H9 (cell line): ENCODE results near the gene ASF1B. TPM values are rescaled to one million over a fixed set of nuclear protein-coding genes. Genes with fewer than 3 reads are reported as not detected.

ENCODE experiments used
- DNase-seq: peaks from one replicate; pipeline ENCODE4 v3.0.0-alpha.2; 2017
- H2AFZ ChIP-seq: one replicate; pipeline ENCODE4 v1.6.1; 2013; ENCODE audit warnings: mild to moderate bottlenecking, low read length, control low read depth, moderate library complexity
- H2AK5ac ChIP-seq: 2 replicates; pipeline ENCODE4 v1.6.1; 2013; ENCODE audit warnings: low read length, control low read depth, mixed read lengths; ENCODE audit not compliant: insufficient read length
- H2BK120ac ChIP-seq: one replicate; pipeline ENCODE4 v1.6.1; 2013; ENCODE audit warnings: low read depth, mild to moderate bottlenecking, low read length, control low read depth, inconsistent platforms; ENCODE audit not compliant: poor library complexity, severe bottlenecking
- H2BK12ac ChIP-seq: 2 replicates; pipeline ENCODE4 v1.6.1; 2013; ENCODE audit warnings: low read length, control low read depth, mixed read lengths, low read depth; ENCODE audit not compliant: insufficient read length
- H2BK15ac ChIP-seq: 2 replicates; pipeline ENCODE4 v1.6.1; 2013; ENCODE audit warnings: low read depth, low read length, control low read depth
- H2BK20ac ChIP-seq: one replicate; pipeline ENCODE4 v1.6.1; 2013; ENCODE audit warnings: low read depth, mild to moderate bottlenecking, low read length, control low read depth, inconsistent platforms; ENCODE audit not compliant: poor library complexity, severe bottlenecking
- H2BK5ac ChIP-seq: 2 replicates; pipeline ENCODE4 v1.6.1; 2013; ENCODE audit warnings: low read length, control low read depth, mixed read lengths; ENCODE audit not compliant: insufficient read length
- H3K14ac ChIP-seq: 2 replicates; pipeline ENCODE4 v1.6.1; 2013; ENCODE audit warnings: low read length, control low read depth; ENCODE audit not compliant: insufficient read depth
- H3K18ac ChIP-seq: 2 replicates; pipeline ENCODE4 v1.6.1; 2013; ENCODE audit warnings: low read depth, mild to moderate bottlenecking, mixed read lengths, low read length, control low read depth; ENCODE audit not compliant: insufficient read length
- H3K23ac ChIP-seq: 2 replicates; pipeline ENCODE4 v1.6.1; 2013; ENCODE audit warnings: low read length, control low read depth, mixed read lengths, low read depth; ENCODE audit not compliant: insufficient read length
- H3K23me2 ChIP-seq: 2 replicates; pipeline ENCODE4 v1.6.1; 2013; ENCODE audit warnings: low read depth, mild to moderate bottlenecking, mixed read lengths, low read length, control low read depth; ENCODE audit not compliant: insufficient read length, poor library complexity, severe bottlenecking
- H3K27ac ChIP-seq: 2 replicates; pipeline ENCODE4 v1.5.1; 2013; ENCODE audit warnings: low read length, control low read depth, mixed read lengths, low read depth; ENCODE audit not compliant: insufficient read length
- H3K27me3 ChIP-seq: 2 replicates; pipeline ENCODE4 v1.6.1; 2013; ENCODE audit warnings: low read length, control low read depth, inconsistent platforms; ENCODE audit not compliant: insufficient read depth
- H3K4ac ChIP-seq: 2 replicates; pipeline ENCODE4 v1.6.1; 2013; ENCODE audit warnings: low read depth, mild to moderate bottlenecking, control low read depth, inconsistent platforms, low read length, moderate library complexity
- H3K4me1 ChIP-seq: 2 replicates; pipeline ENCODE4 v1.6.1; 2013; ENCODE audit warnings: low read length, control low read depth, inconsistent platforms; ENCODE audit not compliant: insufficient read depth
- H3K4me2 ChIP-seq: 2 replicates; pipeline ENCODE4 v1.6.1; 2013; ENCODE audit warnings: low read length, control low read depth, mixed read lengths; ENCODE audit not compliant: insufficient read length, insufficient read depth
- H3K56ac ChIP-seq: 2 replicates; pipeline ENCODE4 v1.6.1; 2013; ENCODE audit warnings: low read depth, mild to moderate bottlenecking, mixed read lengths, low read length, control low read depth; ENCODE audit not compliant: insufficient read length
- H3K79me1 ChIP-seq: 2 replicates; pipeline ENCODE4 v1.6.1; 2013; ENCODE audit warnings: low read depth, mild to moderate bottlenecking, moderate library complexity, low read length, control low read depth, inconsistent platforms; ENCODE audit not compliant: insufficient read depth, poor library complexity, severe bottlenecking
- H3K79me2 ChIP-seq: 2 replicates; pipeline ENCODE4 v1.6.1; 2013; ENCODE audit warnings: low read length, control low read depth, inconsistent platforms; ENCODE audit not compliant: insufficient read depth
- H3K9ac ChIP-seq: 2 replicates; pipeline ENCODE4 v1.6.1; 2013; ENCODE audit warnings: low read length, control low read depth, mixed read lengths; ENCODE audit not compliant: insufficient read length; ENCODE audit errors: extremely low read depth
- H3K9me3 ChIP-seq: one replicate; pipeline ENCODE4 v1.6.1; 2013; ENCODE audit warnings: low read depth, low read length, inconsistent platforms; ENCODE audit not compliant: control insufficient read depth
- H3T11ph ChIP-seq: one replicate; pipeline ENCODE4 v1.6.1; 2013; ENCODE audit warnings: mild to moderate bottlenecking, low read length, control low read depth, inconsistent platforms
- H4K20me1 ChIP-seq: one replicate; pipeline ENCODE4 v1.6.1; 2013; ENCODE audit not compliant: control insufficient read depth, insufficient read length, insufficient read depth
- H4K5ac ChIP-seq: 2 replicates; pipeline ENCODE4 v1.6.1; 2013; ENCODE audit warnings: low read depth, mild to moderate bottlenecking, mixed read lengths, low read length, control low read depth; ENCODE audit not compliant: insufficient read length
- H4K8ac ChIP-seq: replicated peaks from 2 replicates; pipeline ENCODE4 v1.6.1; 2013; ENCODE audit warnings: low read length, control low read depth, mixed read lengths, low read depth; ENCODE audit not compliant: insufficient read length
- H4K91ac ChIP-seq: 2 replicates; pipeline ENCODE4 v1.6.1; 2013; ENCODE audit warnings: low read depth, mild to moderate bottlenecking, moderate library complexity, mixed read lengths, low read length, control low read depth; ENCODE audit not compliant: insufficient read length
- H3K27ac Mint-ChIP-seq, 3 experiments: 2 replicates in 2 of 3; 3 replicates in 1 of 3; pipeline ENCODE4 v1.8.0; 2020 to 2021; ENCODE audit warnings: mixed read lengths in 3 of 3, mild to moderate bottlenecking in 1 of 3, moderate library complexity in 1 of 3
- H3K27me3 Mint-ChIP-seq: 2 replicates; pipeline ENCODE4 v1.8.0; 2021; ENCODE audit warnings: low read depth, mild to moderate bottlenecking, moderate library complexity, mixed read lengths
- H3K36me3 Mint-ChIP-seq, 3 experiments: 2 replicates in 2 of 3; 3 replicates in 1 of 3; pipeline ENCODE4 v1.8.0; 2020 to 2021; ENCODE audit warnings: low read depth in 3 of 3, mixed read lengths in 3 of 3; ENCODE audit not compliant: insufficient read depth in 1 of 3
- H3K4me1 Mint-ChIP-seq, 2 experiments: 2 replicates each; pipeline ENCODE4 v1.8.0; 2020; ENCODE audit warnings: mixed read lengths in 2 of 2
- H3K4me3 Mint-ChIP-seq, 2 experiments: 2 replicates in 1 of 2; 3 replicates in 1 of 2; pipeline ENCODE4 v1.8.0; 2020 to 2021; ENCODE audit warnings: mild to moderate bottlenecking in 2 of 2, mixed read lengths in 2 of 2, moderate library complexity in 1 of 2
- H3K9me3 Mint-ChIP-seq, 2 experiments: 2 replicates in 1 of 2; 3 replicates in 1 of 2; pipeline ENCODE4 v1.8.0; 2020; ENCODE audit warnings: mild to moderate bottlenecking in 2 of 2, mixed read lengths in 2 of 2, moderate library complexity in 1 of 2
- CTCF ChIP-seq: fragments of 200-600 bp; sonication (generic); conservative IDR thresholded peaks from 3 replicates; pipeline ENCODE4 v1.8.0; 2021; ENCODE audit warnings: antibody characterized with exemption, mild to moderate bottlenecking
- WGBS: extraction: QIAGEN DNeasy Blood & Tissue Kit; methylation state at CpG from one replicate; pipeline ENCODE4 v1.1.7; 2013; ENCODE audit warnings: missing lambda C conversion rate, low lambda C conversion rate, mixed read lengths; ENCODE audit not compliant: insufficient read length; ENCODE audit errors: extremely low coverage; 5-methylcytosine and 5-hydroxymethylcytosine counted together
- total RNA-seq: library from RNA; stranded (reverse); gene quantifications from 2 replicates; pipeline ENCODE4 v1.2.1, GENCODE V29; 2021

ASF1B gene
- total RNA-seq, 1 experiment from 2014 or later, result 46.6 TPM

DNA sequence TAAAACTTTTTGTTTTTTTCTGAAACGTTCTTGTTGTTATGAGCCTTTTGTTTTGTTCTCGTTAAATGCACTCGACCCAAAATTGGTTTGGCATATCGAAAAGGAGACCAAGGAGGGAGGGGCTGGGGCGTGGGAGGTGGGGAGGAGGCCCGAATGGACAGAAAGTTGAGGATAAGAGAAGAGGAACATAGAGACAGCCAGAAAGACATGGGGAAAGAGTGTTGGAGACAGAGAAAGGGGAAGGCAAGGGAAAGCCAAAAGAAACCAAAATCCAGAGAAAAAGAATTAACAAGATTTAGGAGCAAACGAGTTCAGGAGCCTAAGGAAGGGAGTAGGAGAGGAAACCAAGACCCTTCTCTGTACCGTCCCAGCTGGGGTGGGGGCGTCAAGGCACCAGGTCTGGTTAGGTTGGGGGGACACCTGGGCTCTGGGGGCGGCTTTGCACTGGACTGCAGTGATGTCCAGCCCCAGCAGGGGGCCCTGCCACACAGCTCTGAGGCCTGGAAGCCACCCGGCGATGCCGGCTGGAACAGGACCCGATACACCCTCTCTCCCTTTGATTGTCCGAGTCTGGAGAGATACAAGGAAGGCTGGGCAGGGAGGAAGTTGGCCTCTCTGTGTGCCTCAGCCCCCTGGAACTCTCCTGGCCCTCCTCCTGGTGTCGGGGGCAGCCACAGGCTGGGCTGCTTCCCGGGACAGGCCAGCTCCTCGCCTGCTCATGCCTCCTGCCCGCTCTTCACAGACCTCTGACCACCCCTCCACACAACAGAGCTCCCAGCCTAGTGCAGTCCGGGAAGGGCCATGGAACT lies 11.6 kb upstream of the ASF1B start:
- Histone ChIP-seq H3K23ac (no peak overlapping the region), H2BK5ac (no peak overlapping the region), H3K23me2 (no peaks in the 10 kb centered on the region), H3K9me3 (no peaks in the 10 kb centered on the region), H3K27me3 (no peaks in the 10 kb centered on the region), H2BK20ac (no peak overlapping the region), H2BK120ac (no peak overlapping the region), H2BK15ac (no peak overlapping the region), H3K4ac (no peak overlapping the region), H3K56ac (no peak overlapping the region), H4K5ac (no peak overlapping the region), H4K8ac (no peak overlapping the region), H3K14ac (no peak overlapping the region), H3K4me2 (no peak overlapping the region), H2AK5ac (no peak overlapping the region), H3K79me1 (no peaks in the 10 kb centered on the region), H3K18ac (no peak overlapping the region), H3T11ph (no peak overlapping the region), H3K79me2 (no peaks in the 10 kb centered on the region), H3K9ac (no peak overlapping the region), H4K91ac (no peak overlapping the region), H2BK12ac (no peak overlapping the region), H3K27ac (no peak overlapping the region), H3K4me1 (no peaks in the 10 kb centered on the region), H4K20me1 (no peaks in the 10 kb centered on the region), H2AFZ (no peak overlapping the region)
- no peaks in the 10 kb centered on the region; the same call in 1 of the 2 replicates for H3K27me3 Mint-ChIP-seq
- H3K27ac Mint-ChIP-seq, result peak overlapping the region; percentile 29 to 91 (median 88); a peak in 5 of 7 replicates
- H3K4me1 Mint-ChIP-seq, result peaks cover 22 to 36% of the 10 kb centered on the region in 2 experiments
- peak overlapping the region in 1 of 2 experiments; percentile 31; a peak in 2 of 5 replicates for H3K4me3 Mint-ChIP-seq
- no peaks in the 10 kb centered on the region for H3K9me3 Mint-ChIP-seq
- TF ChIP-seq CTCF, result peak; percentile 56
- WGBS, result no CpG with 5 or more reads among the region's 20 CpGs
- peak; percentile 63 for DNase-seq
- peaks cover 9 to 17% (median 16%) of the 10 kb centered on the region in 3 experiments; a peak in 6 of 7 replicates for H3K36me3 Mint-ChIP-seq
